ENCODE data around the gene ADGRG3. TPM values are rescaled to one million over a fixed set of nuclear protein-coding genes. Genes with fewer than 3 reads are reported as not detected.
A peak's percentile ranks its signal among the peaks of the same experiment; 100 is the strongest.

The ADGRG3 gene
- total RNA-seq, 3 donors from 2014 or later (not counting 1 experiment from before 2014, with no cell fraction given): 16.6 to 57.3 (median 20.7) TPM

DNA sequence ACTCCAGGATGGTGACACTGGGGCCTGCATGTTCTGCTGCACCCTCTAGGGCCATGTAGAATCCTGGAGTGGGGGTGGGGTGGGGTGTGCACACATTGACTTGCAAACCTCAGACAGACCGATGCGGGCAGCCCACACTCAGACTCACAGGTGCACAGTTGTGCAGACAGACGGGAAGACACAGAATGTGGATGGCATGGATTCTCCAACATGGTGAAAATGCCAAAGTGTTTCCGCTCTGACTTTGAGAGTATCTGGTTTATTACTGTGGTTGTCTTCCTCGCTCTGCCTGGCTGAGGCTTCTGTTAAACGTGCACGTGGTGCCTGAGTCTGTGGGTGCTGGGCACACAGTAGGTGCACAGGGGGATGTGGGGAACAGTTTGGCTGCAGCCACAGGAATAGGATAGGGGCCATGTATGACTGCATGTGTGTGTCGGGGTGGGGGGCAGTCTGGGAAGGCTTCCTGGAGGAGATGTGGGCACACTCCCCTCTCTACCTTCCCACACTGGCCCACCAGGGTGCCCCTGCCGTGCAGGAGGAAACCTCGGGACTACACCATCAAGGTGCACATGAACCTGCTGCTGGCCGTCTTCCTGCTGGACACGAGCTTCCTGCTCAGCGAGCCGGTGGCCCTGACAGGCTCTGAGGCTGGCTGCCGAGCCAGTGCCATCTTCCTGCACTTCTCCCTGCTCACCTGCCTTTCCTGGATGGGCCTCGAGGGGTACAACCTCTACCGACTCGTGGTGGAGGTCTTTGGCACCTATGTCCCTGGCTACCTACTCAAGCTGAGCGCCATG, 9.0 kb upstream of the ADGRG3 start:
- 82% methylated on average over 18 of the region's 19 CpGs for WGBS (ENCODE audit: insufficient coverage)
- ATAC-seq (no peak), DNase-seq (no peak)
- TF ChIP-seq, protein P1, sequence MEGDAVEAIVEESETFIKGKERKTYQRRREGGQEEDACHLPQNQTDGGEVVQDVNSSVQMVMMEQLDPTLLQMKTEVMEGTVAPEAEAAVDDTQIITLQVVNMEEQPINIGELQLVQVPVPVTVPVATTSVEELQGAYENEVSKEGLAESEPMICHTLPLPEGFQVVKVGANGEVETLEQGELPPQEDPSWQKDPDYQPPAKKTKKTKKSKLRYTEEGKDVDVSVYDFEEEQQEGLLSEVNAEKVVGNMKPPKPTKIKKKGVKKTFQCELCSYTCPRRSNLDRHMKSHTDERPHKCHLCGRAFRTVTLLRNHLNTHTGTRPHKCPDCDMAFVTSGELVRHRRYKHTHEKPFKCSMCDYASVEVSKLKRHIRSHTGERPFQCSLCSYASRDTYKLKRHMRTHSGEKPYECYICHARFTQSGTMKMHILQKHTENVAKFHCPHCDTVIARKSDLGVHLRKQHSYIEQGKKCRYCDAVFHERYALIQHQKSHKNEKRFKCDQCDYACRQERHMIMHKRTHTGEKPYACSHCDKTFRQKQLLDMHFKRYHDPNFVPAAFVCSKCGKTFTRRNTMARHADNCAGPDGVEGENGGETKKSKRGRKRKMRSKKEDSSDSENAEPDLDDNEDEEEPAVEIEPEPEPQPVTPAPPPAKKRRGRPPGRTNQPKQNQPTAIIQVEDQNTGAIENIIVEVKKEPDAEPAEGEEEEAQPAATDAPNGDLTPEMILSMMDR (IDR thresholded peaks at IDR 0.05): no peak
- H3K4me3 Mint-ChIP-seq: no peak overlapping the region
- no peaks in the 10 kb centered on the region for H3K9me3 ChIP-seq (ENCODE audit: control insufficient read depth, insufficient read depth, low read length)
- H3K4me1 Mint-ChIP-seq: peaks cover 54 to 71% of the 10 kb centered on the region in 2 donors
- H3K9me3 Mint-ChIP-seq: no peaks in the 10 kb centered on the region
- no peaks in the 10 kb centered on the region for H3K27me3 Mint-ChIP-seq (ENCODE audit: low read depth in 2 of 2)
- peaks cover 95% of the 10 kb centered on the region for H3K36me3 ChIP-seq (ENCODE audit: control insufficient read depth, insufficient read depth, low read length)
- H3K27ac Mint-ChIP-seq: peak overlapping the region; percentile 93 to 96
- H3K4me1 ChIP-seq (ENCODE audit: control insufficient read depth, insufficient read depth, low read length): peaks cover 59% of the 10 kb centered on the region
- H3K4me3 ChIP-seq (ENCODE audit: low read length): no peak overlapping the region
- intact Hi-C loops (cut with micrococcal nuclease): no loop called here
- H3K27me3 ChIP-seq (ENCODE audit: control insufficient read depth, insufficient read depth, low read length): no peaks in the 10 kb centered on the region
- H3K36me3 Mint-ChIP-seq: peaks cover 7% of the 10 kb centered on the region
- H3K27ac ChIP-seq (ENCODE audit: low read length): no peak overlapping the region

- peaks cover 20% of the 10 kb centered on the region for H3K36me3 Mint-ChIP-seq
- no peaks in the 10 kb centered on the region for H3K9me3 Mint-ChIP-seq
- ATAC-seq (no peak), DNase-seq (no peak)
- no peak overlapping the region for H3K4me3 Mint-ChIP-seq
- peaks cover 62 to 74% of the 10 kb centered on the region in 2 donors for H3K4me1 Mint-ChIP-seq
- peak overlapping the region; percentile 93 to 98 for H3K27ac Mint-ChIP-seq
- 87% methylated on average over 8 of the region's 11 CpGs for WGBS (ENCODE audit: insufficient coverage)
- Histone ChIP-seq H3K4me1 (ENCODE audit: control insufficient read depth, insufficient read depth, low read length) (peaks cover 49% of the 10 kb centered on the region), H3K27ac (ENCODE audit: low read length) (no peak overlapping the region), H3K4me3 (ENCODE audit: low read length) (no peak overlapping the region), H3K36me3 (ENCODE audit: control insufficient read depth, insufficient read depth, low read length) (peaks cover 95% of the 10 kb centered on the region), H3K27me3 (ENCODE audit: control insufficient read depth, insufficient read depth, low read length) (no peaks in the 10 kb centered on the region), H3K9me3 (ENCODE audit: control insufficient read depth, insufficient read depth, low read length) (no peaks in the 10 kb centered on the region)
- no peaks in the 10 kb centered on the region for H3K27me3 Mint-ChIP-seq (ENCODE audit: low read depth in 2 of 2)
- TF ChIP-seq, protein P1 (IDR thresholded peaks at IDR 0.05): no peak
- intact Hi-C loops (cut with micrococcal nuclease): loop anchor here (10.0 kb wide), 1 partner anchor 344 kb away; the partner anchor contains the start of genes USB1 and ZNF319
Measured at GRCh38 chr16:57660715-57661463, 7.2 kb upstream of the ADGRG3 start.

- Mint-ChIP-seq H3K9me3 (no peaks in the 10 kb centered on the region), H3K27me3 (ENCODE audit: low read depth in 2 of 2) (no peaks in the 10 kb centered on the region), H3K4me1 (peaks cover 56 to 72% of the 10 kb centered on the region in 2 donors), H3K27ac (peak overlapping the region; percentile 97 to 98), H3K36me3 (peaks cover 20% of the 10 kb centered on the region), H3K4me3 (peak overlapping the region; percentile 14)
- ATAC-seq: no peak
- TF ChIP-seq, protein P1 (IDR thresholded peaks at IDR 0.05): no peak
- Histone ChIP-seq H3K9me3 (ENCODE audit: control insufficient read depth, insufficient read depth, low read length) (no peaks in the 10 kb centered on the region), H3K27me3 (ENCODE audit: control insufficient read depth, insufficient read depth, low read length) (no peaks in the 10 kb centered on the region), H3K4me3 (ENCODE audit: low read length) (no peak overlapping the region), H3K4me1 (ENCODE audit: control insufficient read depth, insufficient read depth, low read length) (peaks cover 49% of the 10 kb centered on the region), H3K36me3 (ENCODE audit: control insufficient read depth, insufficient read depth, low read length) (peaks cover 92% of the 10 kb centered on the region), H3K27ac (ENCODE audit: low read length) (no peak overlapping the region)
- WGBS (ENCODE audit: insufficient coverage): 79% methylated on average over 7 of the region's 7 CpGs
- intact Hi-C loops (cut with micrococcal nuclease): loop anchor here (10.0 kb wide), 1 partner anchor 343 kb away; the partner anchor contains the start of genes USB1 and ZNF319
- no peak for DNase-seq
Measured at GRCh38 chr16:57661510-57661909, 6.6 kb upstream of the ADGRG3 start.

Measured in natural killer cell (primary cell).